NOMO-1 treated with dmso at 0.1 percent for 144 hours (cell line): Measurements from ENCODE around the gene LRRC49.

ENCODE experiments used
- DNase-seq: peaks from one replicate; lab custom pipeline; 2025; ENCODE audit not compliant: unreplicated experiment; lab: John Stamatoyannopoulos, UW

Gene LRRC49

DNA sequence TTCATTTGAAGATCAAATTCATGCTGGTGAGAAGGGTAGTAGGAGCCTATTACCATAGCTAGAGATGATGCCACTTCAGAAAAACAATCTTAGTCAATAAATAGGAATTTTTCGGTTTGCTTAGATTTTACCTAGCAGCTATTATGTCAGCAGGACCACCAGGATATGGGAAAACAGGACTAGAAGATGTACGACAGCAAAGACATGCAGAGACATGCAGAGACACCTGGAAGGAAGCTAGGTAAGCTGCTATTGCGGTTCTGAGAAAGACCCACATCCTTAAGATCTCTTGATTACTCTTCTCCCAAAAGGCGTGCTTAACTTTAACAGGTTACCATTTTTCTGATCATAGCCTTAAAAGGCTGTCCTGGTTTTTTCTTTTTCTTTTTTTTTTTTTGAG, 157.8 kb downstream of the LRRC49 start:
- no peak for DNase-seq

DNA sequence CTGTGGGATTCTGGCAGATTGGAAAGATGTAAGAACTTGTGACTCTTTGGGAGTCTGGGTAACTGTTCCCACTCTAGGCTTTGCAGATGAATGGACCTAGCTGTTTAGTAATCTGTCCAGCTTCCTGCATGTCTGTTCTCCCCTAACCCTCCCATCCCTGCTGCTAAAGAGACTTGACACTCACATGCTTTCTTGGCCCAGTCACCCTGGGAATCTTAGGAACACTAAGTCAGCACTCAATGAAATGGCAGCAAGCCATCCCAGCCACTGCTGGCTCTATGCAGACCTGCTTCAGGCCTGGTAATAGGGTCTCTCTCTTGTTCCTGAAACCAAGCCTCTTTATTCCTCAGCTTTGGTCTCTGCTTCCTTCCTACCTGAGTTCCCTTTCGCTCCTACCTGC, 158.9 kb downstream of the LRRC49 start:
- no peak for DNase-seq

DNA sequence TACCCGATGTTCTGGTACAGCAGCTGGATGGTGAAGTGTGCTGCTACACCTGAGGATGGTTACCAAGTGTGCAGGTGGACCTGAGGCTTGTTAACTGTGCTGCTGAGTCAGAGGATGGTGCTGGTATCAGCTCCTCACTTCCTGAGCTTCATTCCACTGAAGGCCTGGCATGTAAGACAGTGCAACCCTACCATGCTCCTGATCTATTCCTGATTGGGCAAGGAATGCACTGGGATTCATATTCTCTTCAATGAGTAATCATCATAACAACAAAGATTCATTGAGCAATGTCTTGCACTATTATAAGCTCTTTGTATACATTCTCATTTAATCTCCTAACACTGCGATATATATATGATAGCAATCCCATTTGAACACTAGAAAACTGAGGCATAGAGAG, 159.7 kb downstream of the LRRC49 start:
- no peak for DNase-seq

DNA sequence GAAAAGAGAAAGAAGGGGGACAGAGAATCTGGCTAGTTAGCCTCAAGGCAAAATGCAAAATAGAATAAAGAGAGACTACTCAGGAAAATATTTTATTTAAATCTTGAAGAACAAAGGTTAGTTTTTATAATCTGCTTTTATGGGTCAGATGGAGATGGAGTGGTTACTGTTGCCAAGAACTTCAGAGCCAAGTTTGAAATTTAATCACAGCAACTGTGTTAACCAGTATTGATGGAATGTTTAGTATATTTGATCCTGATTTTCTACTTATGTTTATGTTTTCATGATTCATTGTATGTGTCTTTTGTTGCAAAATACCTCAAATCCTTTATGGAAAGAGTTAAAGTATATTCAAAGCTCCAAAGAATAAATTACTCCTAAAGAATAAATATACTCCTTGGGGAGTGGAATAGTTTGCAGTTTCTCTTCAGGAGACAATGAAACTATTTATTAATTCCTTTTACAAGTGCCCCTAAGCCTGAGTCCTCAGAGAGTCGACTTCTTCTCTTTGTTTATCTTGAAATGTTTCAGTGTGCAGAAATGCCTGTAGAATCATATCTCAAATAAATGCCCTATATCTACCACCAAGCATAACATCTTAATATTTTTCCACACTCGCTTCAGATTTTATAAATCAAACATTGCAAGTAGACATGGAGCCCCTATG, 161.8 kb downstream of the LRRC49 start:
- DNase-seq: no peak

DNA sequence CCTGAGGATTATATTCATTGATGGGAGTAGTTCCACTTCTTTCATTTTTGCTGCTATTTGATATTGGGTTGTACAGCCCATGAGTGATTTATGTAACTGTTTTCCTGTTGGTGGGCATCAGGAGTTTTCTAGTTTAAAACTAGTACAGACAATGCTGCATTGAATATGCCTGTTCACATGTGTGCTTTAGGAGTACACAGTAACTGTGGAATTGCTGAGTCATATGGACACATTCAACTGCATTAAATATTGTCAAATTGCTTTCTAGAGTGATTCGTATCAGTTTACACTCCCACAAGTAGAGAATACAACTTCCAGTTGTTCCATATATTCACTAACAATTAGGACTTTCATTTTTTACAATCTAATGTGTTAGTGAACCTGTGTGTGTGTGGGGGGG, 162.8 kb downstream of the LRRC49 start:
- no peak for DNase-seq

DNA sequence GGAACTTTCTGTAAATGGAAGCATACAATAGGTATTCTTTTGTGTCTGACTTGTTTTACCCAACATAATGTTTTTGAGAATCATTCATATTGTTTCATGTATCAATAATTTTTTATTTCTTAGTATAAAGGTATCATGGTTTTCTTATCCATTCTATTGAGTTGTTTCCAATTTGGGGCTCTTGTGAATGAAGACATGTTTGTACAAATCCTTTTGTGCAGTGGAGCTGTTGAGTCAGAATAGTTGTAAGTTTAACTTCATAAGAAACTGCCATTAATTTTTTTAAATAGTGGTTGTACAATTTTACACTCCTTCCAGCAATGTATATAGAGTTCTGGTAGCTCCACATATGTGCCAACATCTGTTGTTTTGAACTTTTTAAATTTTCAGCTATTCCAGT, 163.5 kb downstream of the LRRC49 start:
- no peak for DNase-seq

DNA sequence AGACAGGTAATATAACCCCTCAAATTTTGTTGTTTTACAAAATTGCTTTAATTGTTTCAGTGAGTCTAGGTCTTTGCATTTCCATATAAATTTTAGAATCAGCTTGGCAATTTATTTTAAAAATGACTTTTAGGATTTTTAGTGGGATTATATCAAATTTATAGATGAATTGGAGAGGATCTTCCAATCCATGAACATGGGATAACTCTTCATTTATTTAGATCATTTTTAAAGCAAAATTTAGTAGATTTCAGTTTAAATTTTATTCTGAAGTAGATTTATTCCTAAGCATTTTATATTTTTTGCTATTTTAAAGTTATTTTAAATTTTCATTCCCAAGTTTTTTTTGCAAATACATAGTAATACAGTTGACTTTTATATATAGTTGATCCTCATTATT, 164.5 kb downstream of the LRRC49 start:
- DNase-seq: no peak

DNA sequence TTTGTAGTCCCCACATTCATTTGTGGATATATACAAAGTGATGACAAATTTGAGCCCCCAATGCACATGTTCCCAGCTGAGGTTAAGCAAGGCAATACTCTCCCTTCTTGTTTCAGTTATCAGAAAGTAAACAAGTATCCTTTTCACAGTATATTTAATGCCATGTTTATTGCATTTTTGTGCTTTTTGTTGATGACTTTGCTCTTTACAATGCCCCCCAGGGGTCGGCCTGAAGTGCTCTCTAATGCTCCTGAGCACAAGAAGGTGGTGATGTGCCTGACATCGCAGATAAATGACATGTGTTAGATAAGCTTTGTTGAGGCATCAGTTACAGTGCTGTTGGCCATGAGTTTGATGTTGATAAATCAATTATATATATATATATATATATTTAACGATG, 165.0 kb downstream of the LRRC49 start:
- DNase-seq: no peak

DNA sequence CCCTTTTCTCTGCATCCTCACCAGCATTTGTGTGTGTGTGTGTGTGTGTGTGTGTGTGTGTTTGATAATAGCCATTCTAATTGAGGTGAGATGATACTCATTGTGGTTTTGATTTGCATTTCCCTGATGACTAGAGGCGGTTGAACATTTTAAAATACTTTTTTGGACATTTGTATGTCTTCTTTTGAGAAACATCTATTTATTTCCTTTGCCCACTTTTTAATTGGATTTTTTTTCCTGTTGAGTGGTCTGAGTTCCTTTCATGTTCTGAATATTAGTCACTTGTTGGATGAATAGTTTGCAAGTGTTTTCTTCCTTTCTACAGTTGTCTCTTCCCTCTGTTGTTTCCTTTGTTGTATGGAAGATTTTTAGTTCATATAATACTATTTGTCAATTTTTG, 168.4 kb downstream of the LRRC49 start:
- DNase-seq: no peak

DNA sequence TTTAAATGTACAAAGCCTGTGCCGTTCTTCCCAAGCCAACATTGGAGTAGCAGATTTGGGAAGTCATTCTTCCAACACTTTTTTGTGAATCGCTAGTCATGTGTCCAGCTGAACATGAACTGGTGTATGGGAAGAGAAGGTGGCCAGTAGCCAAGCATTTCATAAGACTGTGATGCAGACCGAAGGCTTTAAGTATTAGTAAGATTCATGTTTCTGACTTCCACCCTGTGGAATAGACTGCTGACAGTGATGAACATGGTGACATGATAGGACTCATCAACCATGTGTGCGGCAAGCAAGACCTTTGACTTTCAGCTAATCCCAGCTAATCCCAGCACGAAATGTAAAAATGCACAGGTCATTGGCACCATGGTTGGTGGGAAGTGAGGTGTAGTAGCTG, 174.4 kb downstream of the LRRC49 start:
- no peak for DNase-seq

DNA sequence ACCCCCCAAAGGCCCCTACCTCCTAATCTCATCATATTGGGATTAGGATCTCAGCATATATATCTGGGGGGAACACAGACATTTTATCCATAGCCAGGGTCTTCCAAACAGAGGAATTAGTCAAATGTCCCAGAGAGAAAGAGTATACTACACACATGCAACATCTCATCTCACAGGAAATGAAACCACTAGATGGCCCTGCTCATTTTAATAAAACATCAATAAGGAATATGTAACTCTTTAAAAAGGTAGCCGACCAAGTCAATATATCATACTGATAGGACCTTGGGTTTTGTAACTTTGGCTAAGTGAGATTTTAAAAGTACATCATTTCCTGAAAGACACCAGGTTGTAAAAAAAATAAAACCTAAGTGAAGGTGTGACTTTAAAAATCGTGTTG, 177.1 kb downstream of the LRRC49 start:
- no peak for DNase-seq

DNA sequence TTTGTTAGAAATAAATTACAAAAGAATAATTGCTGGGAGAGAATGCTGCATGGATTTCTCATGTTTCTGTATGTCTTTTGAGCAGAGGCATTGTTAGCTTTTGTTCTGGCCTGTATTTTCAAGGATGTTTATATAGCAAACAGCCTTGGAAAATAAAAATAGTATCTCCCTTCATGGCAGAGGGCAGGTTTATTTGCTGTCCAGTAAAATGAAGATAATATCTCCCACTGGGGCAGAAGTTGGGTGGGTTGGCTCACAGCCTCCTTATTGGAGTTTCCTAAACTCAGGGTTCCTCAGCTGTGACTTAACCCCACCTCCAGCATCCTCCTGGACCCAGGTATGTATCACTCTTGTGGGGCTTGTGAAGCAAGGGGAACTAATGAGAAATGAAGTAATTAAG, 178.9 kb downstream of the LRRC49 start:
- no peak for DNase-seq

DNA sequence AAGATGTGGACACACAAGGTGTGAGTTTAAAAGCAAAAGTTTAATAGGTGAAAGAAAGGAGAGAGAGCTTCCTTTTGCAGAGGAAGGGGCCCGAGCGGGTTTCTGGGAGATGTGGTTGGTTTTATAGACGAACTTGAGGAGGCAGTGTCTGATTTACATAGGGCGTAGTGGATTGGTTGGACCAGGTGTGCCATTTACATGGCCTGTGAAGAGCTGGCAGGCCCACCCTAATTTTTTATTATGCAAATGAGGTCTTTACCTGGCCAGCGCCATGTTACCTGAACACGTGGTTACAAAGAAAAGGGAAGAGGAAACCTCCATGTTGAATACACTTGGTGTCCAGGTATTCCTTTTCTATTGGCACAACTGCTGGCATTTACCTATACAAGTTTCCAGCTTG, 179.8 kb downstream of the LRRC49 start:
- no peak for DNase-seq

DNA sequence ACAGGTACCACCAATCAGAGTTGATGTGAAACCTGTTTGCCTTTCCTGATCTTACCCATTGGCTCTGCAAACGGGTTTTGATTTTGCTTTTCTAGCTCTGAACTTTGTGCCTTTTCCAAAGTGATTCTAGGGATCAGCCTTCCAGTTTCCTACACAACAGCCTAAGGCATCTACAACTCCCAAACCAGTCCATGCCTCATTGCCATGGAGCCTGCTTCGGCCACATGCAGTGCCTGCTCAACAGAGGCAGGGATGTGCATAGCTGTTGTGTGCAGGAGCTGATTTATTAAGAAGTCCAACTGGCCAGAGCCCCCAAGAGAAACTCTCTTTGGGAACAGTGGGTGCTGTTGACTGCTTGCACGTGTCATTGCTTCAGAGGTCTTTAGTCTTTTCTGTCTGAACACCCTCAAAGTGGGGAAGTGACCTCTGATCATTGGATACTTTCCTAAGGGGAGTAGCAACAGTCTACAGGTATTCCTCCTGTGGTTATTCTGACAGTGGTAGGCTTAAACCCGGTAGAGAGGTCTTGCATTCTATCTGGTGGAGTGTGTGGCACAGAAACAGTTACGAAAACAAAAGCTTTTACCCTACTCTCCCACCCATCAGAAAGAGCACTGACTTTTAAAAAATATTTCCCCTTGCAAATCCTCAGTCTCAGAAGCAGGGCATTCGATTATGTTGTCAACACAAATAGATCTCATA, 186.0 kb downstream of the LRRC49 start:
- no peak for DNase-seq

DNA sequence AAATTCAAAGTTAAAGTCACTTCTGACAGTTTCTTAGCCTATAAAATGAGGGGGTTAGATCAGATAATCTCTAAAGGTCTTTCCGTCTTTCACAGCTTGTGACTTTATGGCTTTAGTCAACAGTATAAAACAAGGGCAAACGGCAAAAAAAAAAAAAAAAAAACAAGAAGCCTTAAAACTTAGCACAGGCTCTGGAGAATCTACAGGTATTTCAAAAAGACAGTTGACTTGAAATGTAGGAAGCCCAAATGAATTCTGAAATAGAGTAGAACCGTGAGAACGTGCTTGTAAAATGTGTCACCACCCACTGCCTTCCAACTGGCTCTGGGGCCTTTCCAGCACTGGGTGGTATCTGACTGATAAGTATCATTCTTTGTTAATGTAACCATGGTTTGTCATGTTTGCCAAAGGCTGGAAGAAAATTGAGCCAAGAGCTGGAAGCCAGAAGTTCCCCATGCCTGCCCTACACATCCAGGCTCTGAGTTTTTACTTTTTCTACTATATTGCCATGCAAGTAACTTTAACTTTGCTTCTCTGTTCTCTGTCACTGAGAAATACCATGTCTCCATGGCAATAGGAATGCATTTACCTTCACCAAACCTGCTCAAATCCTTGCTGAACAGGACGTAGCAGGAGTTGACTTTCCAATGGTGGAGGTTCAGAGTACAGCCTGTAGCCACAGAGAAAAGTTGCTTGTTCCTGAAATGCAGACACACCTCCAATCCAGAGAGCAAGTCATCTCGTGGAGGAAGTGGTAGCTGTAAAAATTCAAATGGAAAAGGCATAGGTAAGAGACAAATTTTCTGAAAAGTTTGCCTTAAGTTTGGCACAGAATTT, 186.8 kb downstream of the LRRC49 start:
- no peak for DNase-seq

DNA sequence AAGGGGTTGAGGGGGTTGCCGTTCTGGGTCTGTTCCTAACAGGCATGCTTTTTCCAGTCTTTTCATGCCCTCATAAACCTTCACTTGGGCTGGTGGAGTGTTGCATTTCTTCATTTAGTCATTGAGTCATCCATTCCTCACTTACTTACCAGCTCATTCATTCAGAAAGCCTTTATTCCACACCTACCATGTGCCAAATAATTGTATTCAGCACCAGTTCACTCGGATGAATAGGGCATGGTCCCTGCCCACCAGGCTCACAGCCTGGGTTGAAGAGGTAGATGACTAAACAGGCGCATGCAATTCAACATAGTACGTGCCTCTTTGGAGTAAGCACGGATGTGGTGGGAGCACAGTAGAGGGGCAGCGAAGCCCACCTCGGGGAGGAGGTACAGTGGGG, 187.5 kb downstream of the LRRC49 start:
- no peak for DNase-seq

DNA sequence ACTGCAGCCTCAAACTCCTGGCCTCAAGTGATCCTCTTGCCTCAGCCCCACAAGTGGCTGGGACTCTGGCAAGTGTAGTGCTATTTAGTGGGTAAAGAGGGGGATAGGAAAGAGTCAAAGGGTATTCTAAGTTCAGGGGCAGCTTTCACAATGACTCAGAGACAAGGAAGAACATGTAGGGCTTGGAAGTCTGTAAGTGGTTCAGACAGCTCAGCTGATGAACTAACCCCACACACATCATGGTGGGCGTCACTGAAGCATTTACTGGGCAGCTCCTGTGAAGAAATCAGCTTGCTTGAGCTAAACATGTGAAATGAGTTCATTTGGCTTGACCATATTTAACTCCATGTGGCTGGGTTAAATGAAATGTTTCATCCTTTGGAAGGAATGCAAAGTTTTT, 188.1 kb downstream of the LRRC49 start:
- DNase-seq: no peak

DNA sequence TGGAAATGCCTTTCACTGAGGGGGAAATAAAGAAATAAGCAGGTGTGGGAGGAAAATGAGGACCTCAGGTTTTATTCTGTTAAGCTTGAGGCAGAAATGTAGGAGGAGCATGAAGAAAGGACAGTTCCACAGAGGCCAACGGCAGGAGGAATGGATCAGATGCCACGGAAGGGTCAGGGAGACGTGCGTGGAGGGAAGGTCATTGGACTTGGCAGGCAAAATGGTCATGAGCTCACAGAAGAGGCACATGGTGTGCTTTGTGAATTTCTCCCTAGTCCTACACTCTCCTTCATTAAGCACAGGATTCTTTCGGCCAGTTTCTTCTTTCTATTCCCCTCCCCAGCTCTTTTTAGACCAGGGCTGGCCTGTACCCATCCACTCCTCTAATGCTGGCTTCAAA, 190.2 kb downstream of the LRRC49 start:
- no peak for DNase-seq

DNA sequence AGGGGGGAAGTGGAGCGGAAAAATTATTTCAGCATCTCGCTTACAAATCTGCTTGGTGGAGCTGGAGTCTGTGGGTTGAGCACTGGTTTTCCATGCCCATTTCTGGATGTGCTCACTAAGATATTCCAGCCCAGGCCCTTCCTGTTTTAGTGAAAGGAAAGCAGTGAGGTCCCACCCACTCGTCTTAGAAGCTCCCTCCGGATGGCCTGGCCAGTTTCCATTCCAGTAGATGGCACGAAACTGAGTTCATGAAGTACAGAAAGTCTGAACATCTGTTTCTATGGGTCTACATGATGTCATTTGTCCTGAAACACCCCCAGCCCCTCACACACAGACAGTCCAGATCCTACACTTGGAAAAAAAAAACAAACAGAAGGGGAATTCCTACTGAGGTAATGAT, 190.7 kb downstream of the LRRC49 start:
- DNase-seq: no peak

DNA sequence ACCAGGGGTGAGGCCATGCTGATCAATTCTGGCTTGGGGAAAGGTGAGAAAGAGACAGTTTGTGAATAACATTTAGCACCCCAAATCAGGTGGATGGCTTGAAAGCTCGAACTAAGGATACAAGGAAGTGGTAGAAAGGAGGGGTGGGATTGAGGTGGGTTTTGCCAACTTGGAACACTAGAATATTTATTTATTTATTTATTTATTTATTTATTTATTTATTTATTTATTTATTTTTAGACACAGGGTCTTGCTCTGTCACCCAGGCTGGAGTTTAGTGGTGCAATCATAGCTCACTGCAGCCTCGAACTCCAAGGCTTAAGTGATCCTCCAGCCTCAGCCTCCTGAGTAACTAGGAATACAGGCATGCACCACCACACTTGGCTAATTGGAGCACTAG, 191.6 kb downstream of the LRRC49 start:
- no peak for DNase-seq

DNA sequence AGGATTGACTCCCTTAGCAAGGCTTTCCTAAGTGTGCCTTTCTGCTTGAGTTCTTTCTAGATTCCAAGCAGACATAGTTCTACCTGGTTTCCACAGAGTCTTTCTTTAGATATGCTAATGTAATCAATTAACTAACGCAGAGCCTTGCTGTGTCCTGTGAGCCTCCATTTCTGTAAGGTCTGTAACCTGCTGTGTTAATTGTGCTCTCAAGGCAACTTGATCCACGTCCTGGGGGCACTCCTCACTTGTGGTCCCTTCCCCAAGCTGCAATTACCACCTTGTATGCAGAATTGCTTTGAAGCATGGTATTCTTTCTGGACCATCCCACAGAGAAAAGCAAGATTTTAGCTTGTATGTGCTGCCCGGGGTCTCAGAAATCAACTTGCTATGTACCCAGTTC, 193.2 kb downstream of the LRRC49 start:
- DNase-seq: no peak

DNA sequence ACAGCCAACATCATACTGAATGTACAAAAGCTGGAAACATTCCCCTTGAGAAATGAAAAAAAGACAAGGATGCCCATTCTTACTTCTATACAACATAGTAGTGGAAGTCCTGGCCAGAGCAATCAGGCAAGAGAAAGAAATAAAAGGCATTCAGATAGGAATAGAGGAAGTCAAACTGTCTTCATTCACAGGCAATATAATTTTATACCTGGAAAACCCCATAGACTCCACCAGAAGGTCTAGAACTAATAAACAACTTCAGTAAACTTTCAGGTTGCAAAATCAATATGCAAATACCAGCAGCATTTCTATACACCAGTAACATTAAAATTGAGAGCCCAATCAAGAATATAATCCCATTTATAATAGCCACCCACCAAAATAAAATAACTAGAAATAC, 195.5 kb downstream of the LRRC49 start:
- no peak for DNase-seq
